ENCODE data around the gene OR2L13.
"Not testable (repeated sequence)": the region's sequence is repeated elsewhere in the genome, so short reads cannot be mapped to it uniquely, and the experiment has no call there.

Gene OR2L13
- 0 to 0.09 (median 0) reads per million in 3 donors for total RNA-seq

GRCh38 chr1:248094884-248095283 lies at the start of gene OR2L13:
Gene OR2L13, plus strand, starts transcription at chr1:248095184. Its CDS starts 4,192 bp downstream, at chr1:248099376.
- H3K27ac ChIP-seq (ENCODE audit: insufficient read depth, low read length, poor library complexity, severe bottlenecking), result no peak within 1 kb of the TSS
- no peaks in the 10 kb centered on the region for H3K36me3 ChIP-seq (ENCODE audit: control insufficient read depth, insufficient read depth, low read length)
- no peaks in the 10 kb centered on the region for H3K27me3 ChIP-seq (replicated peaks; ENCODE audit: control insufficient read depth, insufficient read depth, low read length, poor library complexity, severe bottlenecking)
- no peaks in the 10 kb centered on the region for H3K9me3 ChIP-seq (ENCODE audit: control insufficient read depth, low read length)
- no peak for DNase-seq
- H3K4me3 ChIP-seq (ENCODE audit: insufficient read depth, low read depth, low read length, poor library complexity, severe bottlenecking), result no peak within 1 kb of the TSS
- no peaks in the 10 kb centered on the region for H3K4me1 ChIP-seq (ENCODE audit: control insufficient read depth, insufficient read depth, low read length, poor library complexity, severe bottlenecking)

- H3K27me3 ChIP-seq (replicated peaks; ENCODE audit: control insufficient read depth, insufficient read depth, low read length, poor library complexity, severe bottlenecking), result no peaks in the 10 kb centered on the region
- DNase-seq, result no peak
- H3K4me3 ChIP-seq (ENCODE audit: insufficient read depth, low read depth, low read length, poor library complexity, severe bottlenecking), result no peak overlapping the region
- no peaks in the 10 kb centered on the region for H3K36me3 ChIP-seq (ENCODE audit: control insufficient read depth, insufficient read depth, low read length)
- no peaks in the 10 kb centered on the region for H3K9me3 ChIP-seq (ENCODE audit: control insufficient read depth, low read length)
- no peaks in the 10 kb centered on the region for H3K4me1 ChIP-seq (ENCODE audit: control insufficient read depth, insufficient read depth, low read length, poor library complexity, severe bottlenecking)
- H3K27ac ChIP-seq (ENCODE audit: insufficient read depth, low read length, poor library complexity, severe bottlenecking), result no peak overlapping the region
Observed at GRCh38 chr1:248045209-248045608, 49.8 kb upstream of the OR2L13 start.

- H3K27me3 ChIP-seq (replicated peaks; ENCODE audit: control insufficient read depth, insufficient read depth, low read length, poor library complexity, severe bottlenecking), result no peaks in the 10 kb centered on the region
- no peaks in the 10 kb centered on the region for H3K9me3 ChIP-seq (ENCODE audit: control insufficient read depth, low read length)
- no peak within 1 kb of the TSS for H3K27ac ChIP-seq (ENCODE audit: insufficient read depth, low read length, poor library complexity, severe bottlenecking)
- DNase-seq, result no peak
- H3K36me3 ChIP-seq (ENCODE audit: control insufficient read depth, insufficient read depth, low read length), result no peaks in the 10 kb centered on the region
- no peaks in the 10 kb centered on the region for H3K4me1 ChIP-seq (ENCODE audit: control insufficient read depth, insufficient read depth, low read length, poor library complexity, severe bottlenecking)
- H3K4me3 ChIP-seq (ENCODE audit: insufficient read depth, low read depth, low read length, poor library complexity, severe bottlenecking), result no peak within 1 kb of the TSS
Observed at GRCh38 chr1:248046536-248046935, 48.4 kb upstream of the OR2L13 start, which contains the start of gene OR2L3. Gene OR2L3, plus strand, starts transcription at chr1:248046836. Its CDS starts 13,846 bp downstream, at chr1:248060682.

GRCh38 chr1:248047008-248047407 lies 48.0 kb upstream of the OR2L13 start:
- no peaks in the 10 kb centered on the region for H3K27me3 ChIP-seq (replicated peaks; ENCODE audit: control insufficient read depth, insufficient read depth, low read length, poor library complexity, severe bottlenecking)
- no peaks in the 10 kb centered on the region for H3K4me1 ChIP-seq (ENCODE audit: control insufficient read depth, insufficient read depth, low read length, poor library complexity, severe bottlenecking)
- H3K4me3 ChIP-seq (ENCODE audit: insufficient read depth, low read depth, low read length, poor library complexity, severe bottlenecking), result no peak overlapping the region
- H3K36me3 ChIP-seq (ENCODE audit: control insufficient read depth, insufficient read depth, low read length), result no peaks in the 10 kb centered on the region
- no peaks in the 10 kb centered on the region for H3K9me3 ChIP-seq (ENCODE audit: control insufficient read depth, low read length)
- H3K27ac ChIP-seq (ENCODE audit: insufficient read depth, low read length, poor library complexity, severe bottlenecking), result no peak overlapping the region
- no peak for DNase-seq

- no peak for DNase-seq
- no peaks in the 10 kb centered on the region for H3K4me1 ChIP-seq (ENCODE audit: control insufficient read depth, insufficient read depth, low read length, poor library complexity, severe bottlenecking)
- H3K27ac ChIP-seq (ENCODE audit: insufficient read depth, low read length, poor library complexity, severe bottlenecking), result no peak overlapping the region
- no peak overlapping the region for H3K4me3 ChIP-seq (ENCODE audit: insufficient read depth, low read depth, low read length, poor library complexity, severe bottlenecking)
- no peaks in the 10 kb centered on the region for H3K9me3 ChIP-seq (ENCODE audit: control insufficient read depth, low read length)
- H3K27me3 ChIP-seq (replicated peaks; ENCODE audit: control insufficient read depth, insufficient read depth, low read length, poor library complexity, severe bottlenecking), result no peaks in the 10 kb centered on the region
- H3K36me3 ChIP-seq (ENCODE audit: control insufficient read depth, insufficient read depth, low read length), result no peaks in the 10 kb centered on the region
Observed at GRCh38 chr1:248054671-248055070, 40.3 kb upstream of the OR2L13 start.

- Histone ChIP-seq H3K27me3 (replicated peaks; ENCODE audit: control insufficient read depth, insufficient read depth, low read length, poor library complexity, severe bottlenecking) (no peaks in the 10 kb centered on the region), H3K4me3 (ENCODE audit: insufficient read depth, low read depth, low read length, poor library complexity, severe bottlenecking) (no peak overlapping the region), H3K4me1 (ENCODE audit: control insufficient read depth, insufficient read depth, low read length, poor library complexity, severe bottlenecking) (no peaks in the 10 kb centered on the region), H3K27ac (ENCODE audit: insufficient read depth, low read length, poor library complexity, severe bottlenecking) (no peak overlapping the region), H3K9me3 (ENCODE audit: control insufficient read depth, low read length) (no peaks in the 10 kb centered on the region), H3K36me3 (ENCODE audit: control insufficient read depth, insufficient read depth, low read length) (no peaks in the 10 kb centered on the region)
- DNase-seq, result no peak
Observed at GRCh38 chr1:248055261-248055660, 39.7 kb upstream of the OR2L13 start.

- no peaks in the 10 kb centered on the region for H3K36me3 ChIP-seq (ENCODE audit: control insufficient read depth, insufficient read depth, low read length)
- H3K27ac ChIP-seq (ENCODE audit: insufficient read depth, low read length, poor library complexity, severe bottlenecking), result no peak overlapping the region
- no peak for DNase-seq
- H3K27me3 ChIP-seq (replicated peaks; ENCODE audit: control insufficient read depth, insufficient read depth, low read length, poor library complexity, severe bottlenecking), result no peaks in the 10 kb centered on the region
- no peak overlapping the region for H3K4me3 ChIP-seq (ENCODE audit: insufficient read depth, low read depth, low read length, poor library complexity, severe bottlenecking)
- no peaks in the 10 kb centered on the region for H3K4me1 ChIP-seq (ENCODE audit: control insufficient read depth, insufficient read depth, low read length, poor library complexity, severe bottlenecking)
- H3K9me3 ChIP-seq (ENCODE audit: control insufficient read depth, low read length), result no peaks in the 10 kb centered on the region
Observed at GRCh38 chr1:248065071-248065470, 29.9 kb upstream of the OR2L13 start.

- no peaks in the 10 kb centered on the region for H3K27me3 ChIP-seq (replicated peaks; ENCODE audit: control insufficient read depth, insufficient read depth, low read length, poor library complexity, severe bottlenecking)
- no peak for DNase-seq
- H3K4me1 ChIP-seq (ENCODE audit: control insufficient read depth, insufficient read depth, low read length, poor library complexity, severe bottlenecking), result no peaks in the 10 kb centered on the region
- no peak overlapping the region for H3K4me3 ChIP-seq (ENCODE audit: insufficient read depth, low read depth, low read length, poor library complexity, severe bottlenecking)
- no peak overlapping the region for H3K27ac ChIP-seq (ENCODE audit: insufficient read depth, low read length, poor library complexity, severe bottlenecking)
- H3K36me3 ChIP-seq (ENCODE audit: control insufficient read depth, insufficient read depth, low read length), result no peaks in the 10 kb centered on the region
- no peaks in the 10 kb centered on the region for H3K9me3 ChIP-seq (ENCODE audit: control insufficient read depth, low read length)
Observed at GRCh38 chr1:248065604-248066003, 29.4 kb upstream of the OR2L13 start.

- H3K36me3 ChIP-seq (ENCODE audit: control insufficient read depth, insufficient read depth, low read length); DNase-seq; H3K27me3 ChIP-seq (replicated peaks; ENCODE audit: control insufficient read depth, insufficient read depth, low read length, poor library complexity, severe bottlenecking); H3K9me3 ChIP-seq (ENCODE audit: control insufficient read depth, low read length); H3K27ac ChIP-seq (ENCODE audit: insufficient read depth, low read length, poor library complexity, severe bottlenecking); H3K4me1 ChIP-seq (ENCODE audit: control insufficient read depth, insufficient read depth, low read length, poor library complexity, severe bottlenecking); H3K4me3 ChIP-seq (ENCODE audit: insufficient read depth, low read depth, low read length, poor library complexity, severe bottlenecking): not testable (repeated sequence)
Observed at GRCh38 chr1:248083864-248084263, 11.1 kb upstream of the OR2L13 start.

GRCh38 chr1:248098529-248098928 lies 3.5 kb downstream of the OR2L13 start:
- no peaks in the 10 kb centered on the region for H3K4me1 ChIP-seq (ENCODE audit: control insufficient read depth, insufficient read depth, low read length, poor library complexity, severe bottlenecking)
- H3K27ac ChIP-seq (ENCODE audit: insufficient read depth, low read length, poor library complexity, severe bottlenecking), result no peak overlapping the region
- H3K36me3 ChIP-seq (ENCODE audit: control insufficient read depth, insufficient read depth, low read length), result no peaks in the 10 kb centered on the region
- no peaks in the 10 kb centered on the region for H3K27me3 ChIP-seq (replicated peaks; ENCODE audit: control insufficient read depth, insufficient read depth, low read length, poor library complexity, severe bottlenecking)
- H3K9me3 ChIP-seq (ENCODE audit: control insufficient read depth, low read length), result no peaks in the 10 kb centered on the region
- DNase-seq, result no peak
- H3K4me3 ChIP-seq (ENCODE audit: insufficient read depth, low read depth, low read length, poor library complexity, severe bottlenecking), result no peak overlapping the region

GRCh38 chr1:248102847-248103246 lies 7.9 kb downstream of the OR2L13 start:
- H3K36me3 ChIP-seq (ENCODE audit: control insufficient read depth, insufficient read depth, low read length), result no peaks in the 10 kb centered on the region
- H3K4me1 ChIP-seq (ENCODE audit: control insufficient read depth, insufficient read depth, low read length, poor library complexity, severe bottlenecking), result no peaks in the 10 kb centered on the region
- no peak overlapping the region for H3K4me3 ChIP-seq (ENCODE audit: insufficient read depth, low read depth, low read length, poor library complexity, severe bottlenecking)
- DNase-seq, result no peak
- no peak overlapping the region for H3K27ac ChIP-seq (ENCODE audit: insufficient read depth, low read length, poor library complexity, severe bottlenecking)
- H3K9me3 ChIP-seq (ENCODE audit: control insufficient read depth, low read length), result no peaks in the 10 kb centered on the region
- no peaks in the 10 kb centered on the region for H3K27me3 ChIP-seq (replicated peaks; ENCODE audit: control insufficient read depth, insufficient read depth, low read length, poor library complexity, severe bottlenecking)

All from effector memory CD4-positive, alpha-beta T cell (primary cell).